Esophagus muscularis mucosa (tissue), 3 donors: Measurements from ENCODE around the gene RACGAP1.

Experiments
- POLR2A ChIP-seq: fragments of 450-650 bp; IDR thresholded peaks from one replicate; pipeline ENCODE4 v1.6.1; 2017; ENCODE audit warnings: antibody characterized with exemption, moderate library complexity, mild to moderate bottlenecking, low read depth
- TF ChIP-seq, protein P1 (sequence below), 3 experiments: fragments of 200-600 bp in 2 of 3; fragments of 450-650 bp in 1 of 3; sonication (generic) in 2 of 3; IDR thresholded peaks; one replicate each; pipeline ENCODE4 v1.5.1; 2017 to 2019; ENCODE audit warnings: antibody characterized with exemption in 3 of 3, mild to moderate bottlenecking in 2 of 3, moderate library complexity in 1 of 3

GRCh38 chr12:50050119-50050385, 24.8 kb upstream of the RACGAP1 start:
- no peak for TF ChIP-seq POLR2A
- TF ChIP-seq, protein P1, sequence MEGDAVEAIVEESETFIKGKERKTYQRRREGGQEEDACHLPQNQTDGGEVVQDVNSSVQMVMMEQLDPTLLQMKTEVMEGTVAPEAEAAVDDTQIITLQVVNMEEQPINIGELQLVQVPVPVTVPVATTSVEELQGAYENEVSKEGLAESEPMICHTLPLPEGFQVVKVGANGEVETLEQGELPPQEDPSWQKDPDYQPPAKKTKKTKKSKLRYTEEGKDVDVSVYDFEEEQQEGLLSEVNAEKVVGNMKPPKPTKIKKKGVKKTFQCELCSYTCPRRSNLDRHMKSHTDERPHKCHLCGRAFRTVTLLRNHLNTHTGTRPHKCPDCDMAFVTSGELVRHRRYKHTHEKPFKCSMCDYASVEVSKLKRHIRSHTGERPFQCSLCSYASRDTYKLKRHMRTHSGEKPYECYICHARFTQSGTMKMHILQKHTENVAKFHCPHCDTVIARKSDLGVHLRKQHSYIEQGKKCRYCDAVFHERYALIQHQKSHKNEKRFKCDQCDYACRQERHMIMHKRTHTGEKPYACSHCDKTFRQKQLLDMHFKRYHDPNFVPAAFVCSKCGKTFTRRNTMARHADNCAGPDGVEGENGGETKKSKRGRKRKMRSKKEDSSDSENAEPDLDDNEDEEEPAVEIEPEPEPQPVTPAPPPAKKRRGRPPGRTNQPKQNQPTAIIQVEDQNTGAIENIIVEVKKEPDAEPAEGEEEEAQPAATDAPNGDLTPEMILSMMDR (IDR thresholded peaks at IDR 0.05): no peak
